SU-DHL-6 (cell line): Measurements from ENCODE around the gene ANXA7.

Source experiments
- H2AFZ ChIP-seq: fragments of 200-600 bp; sonication (generic); 2 replicates; pipeline ENCODE4 v1.6.1; 2014; ENCODE audit warnings: low read depth, mild to moderate bottlenecking, moderate library complexity, mixed read lengths, antibody characterized with exemption, low read length; ENCODE audit not compliant: severe bottlenecking
- H3F3A ChIP-seq: fragments of 200-600 bp; shearing (Covaris generic); 2 replicates; pipeline ENCODE4 v1.6.0; 2016; ENCODE audit warnings: antibody characterized with exemption, mild to moderate bottlenecking; ENCODE audit not compliant: insufficient read depth
- H3K27ac ChIP-seq: fragments of 200-600 bp; sonication (generic); 2 replicates; pipeline ENCODE4 v1.5.1; 2016; ENCODE audit warnings: low read depth, mild to moderate bottlenecking, low read length, moderate library complexity, mixed read lengths
- H3K27me3 ChIP-seq: fragments of 200-600 bp; sonication (generic), shearing (Covaris generic); 2 replicates; pipeline ENCODE4 v1.6.0; 2014; ENCODE audit warnings: mild to moderate bottlenecking, low read length
- H3K36me3 ChIP-seq: fragments of 200-600 bp; sonication (generic); 2 replicates; pipeline ENCODE4 v1.6.1; 2014; ENCODE audit warnings: mild to moderate bottlenecking, low read length, mixed read lengths
- H3K4me2 ChIP-seq: fragments of 300-600, 200-600 bp; shearing (Covaris generic), sonication (generic); 2 replicates; pipeline ENCODE4 v1.6.0; 2014; ENCODE audit warnings: low read length, low read depth, mild to moderate bottlenecking; ENCODE audit not compliant: poor library complexity, severe bottlenecking
- H3K4me3 ChIP-seq: fragments of 200-600 bp; sonication (generic); 2 replicates; pipeline ENCODE4 v1.5.1; 2014; ENCODE audit warnings: antibody characterized with exemption, low read length, mild to moderate bottlenecking, mixed read lengths; ENCODE audit not compliant: insufficient read depth, poor library complexity, severe bottlenecking
- H3K79me2 ChIP-seq: fragments of 200-600 bp; sonication (generic); 2 replicates; pipeline ENCODE4 v1.6.1; 2014; ENCODE audit warnings: mild to moderate bottlenecking, low read length, moderate library complexity; ENCODE audit not compliant: insufficient read depth
- H3K9ac ChIP-seq: fragments of 200-600 bp; sonication (generic); 2 replicates; pipeline ENCODE4 v1.7.0; 2014; ENCODE audit warnings: mild to moderate bottlenecking, low read length
- H3K9me2 ChIP-seq: fragments of 200-600 bp; sonication (generic); replicated peaks from 2 replicates; pipeline ENCODE4 v1.6.1; 2014; ENCODE audit warnings: low read length; ENCODE audit not compliant: insufficient read depth
- H3K9me3 ChIP-seq: fragments of 200-600 bp; sonication (generic); 2 replicates; pipeline ENCODE4 v1.6.1; 2014; ENCODE audit warnings: low read length, mixed read lengths; ENCODE audit not compliant: insufficient read depth
- H4K20me1 ChIP-seq: fragments of 200-600 bp; sonication (generic); 2 replicates; pipeline ENCODE4 v1.6.1; 2014; ENCODE audit warnings: low read depth, mild to moderate bottlenecking, antibody characterized with exemption, low read length, moderate library complexity, mixed read lengths
- CTCF ChIP-seq: fragments of 200-600 bp; sonication (generic); IDR thresholded peaks from one replicate; pipeline ENCODE4 v1.5.1; 2017; ENCODE audit warnings: antibody characterized with exemption, mild to moderate bottlenecking, low read length, moderate library complexity; ENCODE audit not compliant: insufficient read depth, poor library complexity, severe bottlenecking
- EZH2phosphoT487 ChIP-seq: fragments of 200-600 bp; sonication (generic), shearing (Covaris generic); conservative IDR thresholded peaks from 2 replicates; pipeline ENCODE4 v1.6.1; 2018; ENCODE audit warnings: mild to moderate bottlenecking, antibody characterized with exemption, low read length, moderate library complexity, mixed read lengths

ANXA7 gene

GRCh38 chr10:73408978-73409521, 4.8 kb downstream of the ANXA7 start:
- no peaks in the 10 kb centered on the region for H3F3A ChIP-seq
- H3K9ac ChIP-seq, result no peak overlapping the region
- TF ChIP-seq EZH2phosphoT487 (no peak), CTCF (no peak)
- no peaks in the 10 kb centered on the region for H3K9me2 ChIP-seq
- H3K79me2 ChIP-seq, result peaks cover 90% of the 10 kb centered on the region
- H3K9me3 ChIP-seq, result no peaks in the 10 kb centered on the region
- no peak overlapping the region for H3K4me3 ChIP-seq
- no peaks in the 10 kb centered on the region for H3K27me3 ChIP-seq
- no peak overlapping the region for H3K27ac ChIP-seq
- H3K4me2 ChIP-seq, result no peak overlapping the region
- peaks cover 4% of the 10 kb centered on the region; the same call in 1 of the 2 replicates for H4K20me1 ChIP-seq
- H3K36me3 ChIP-seq, result no peaks in the 10 kb centered on the region
- no peak overlapping the region for H2AFZ ChIP-seq

- no peak overlapping the region for H2AFZ ChIP-seq
- no peaks in the 10 kb centered on the region for H3K36me3 ChIP-seq
- TF ChIP-seq EZH2phosphoT487 (no peak), CTCF (no peak)
- no peak overlapping the region for H3K4me2 ChIP-seq
- no peak overlapping the region for H3K27ac ChIP-seq
- H4K20me1 ChIP-seq, result peaks cover 4% of the 10 kb centered on the region; the same call in 1 of the 2 replicates
- peaks cover 93% of the 10 kb centered on the region for H3K79me2 ChIP-seq
- no peaks in the 10 kb centered on the region for H3K9me3 ChIP-seq
- no peak overlapping the region for H3K4me3 ChIP-seq
- H3K9me2 ChIP-seq, result no peaks in the 10 kb centered on the region
- H3K9ac ChIP-seq, result no peak overlapping the region
- H3K27me3 ChIP-seq, result no peaks in the 10 kb centered on the region
- no peaks in the 10 kb centered on the region for H3F3A ChIP-seq
Observed at GRCh38 chr10:73408061-73408460, 5.8 kb downstream of the ANXA7 start.

- Histone ChIP-seq H3F3A (no peaks in the 10 kb centered on the region), H3K4me2 (no peak overlapping the region), H3K9me3 (no peaks in the 10 kb centered on the region), H3K9ac (no peak overlapping the region), H3K79me2 (peaks cover 92% of the 10 kb centered on the region), H4K20me1 (peaks cover 4% of the 10 kb centered on the region; the same call in 1 of the 2 replicates), H3K36me3 (no peaks in the 10 kb centered on the region), H3K9me2 (no peaks in the 10 kb centered on the region), H3K27ac (no peak overlapping the region), H3K4me3 (no peak overlapping the region), H3K27me3 (no peaks in the 10 kb centered on the region), H2AFZ (no peak overlapping the region)
- TF ChIP-seq EZH2phosphoT487, result no peak
- TF ChIP-seq CTCF, result no peak
Observed at GRCh38 chr10:73407495-73407894, 6.4 kb downstream of the ANXA7 start.
